HepG2 (cell line): Measurements from ENCODE around the gene LZTS2. TPM values are rescaled to one million over a fixed set of nuclear protein-coding genes. Genes with fewer than 3 reads are reported as not detected.

Experiments used
- ATAC-seq: fragments of 200-7000 bp; cut with Tn5 transposase; 3 replicates; pipeline ENCODE4 v1.9.1; 2020; ENCODE audit warnings: mild to moderate bottlenecking, moderate library complexity
- BruUV-seq: library from RNA; stranded (reverse); fragments of 400-500 nt; replicated peaks from 2 replicates; lab custom pipeline; 2021; lab: Mats Ljungman, UMichigan
- CTCF ChIA-PET: fragments of 300-600 bp; formaldehyde crosslinking; extraction: SDS; loops from one replicate; lab custom pipeline; 2021; ENCODE audit warnings: low total read pairs, inconsistent platforms, low intra/inter-chr PET ratio; lab: Yijun Ruan, JAX
- POLR2A ChIA-PET: fragments of 350-600 bp; sonication (Branson Sonifier 250); formaldehyde crosslinking; loops from one replicate; lab custom pipeline; 2020; ENCODE audit warnings: antibody characterized with exemption, inconsistent platforms; lab: Yijun Ruan, JAX
- DNase-seq: peaks from one replicate; pipeline ENCODE4 v3.0.0-alpha.2; 2015; ENCODE audit warnings: low spot score
- FAIRE-seq: peaks from 3 replicates; lab custom pipeline; 2011; peaks lifted over from hg19 to GRCh38; lab: Jason Lieb, UNC
- H2AFZ ChIP-seq: one replicate; pipeline ENCODE4 v1.6.1; 2011; ENCODE audit warnings: low read length, inconsistent platforms
- H3K27ac ChIP-seq: fragments of 300-600 bp; 3 replicates; pipeline ENCODE4 v1.8.0; 2011; ENCODE audit warnings: mixed run types, mild to moderate bottlenecking, mixed read lengths, low read length, inconsistent platforms; ENCODE audit not compliant: insufficient read depth; ENCODE audit errors: extremely low read length
- H3K27me3 ChIP-seq, 2 experiments: fragments of 200-600 bp in 1 of 2; 2 replicates in 1 of 2; 3 replicates in 1 of 2; pipeline versions ENCODE4 v1.6.0 to v1.8.0; 2011; ENCODE audit warnings: low read length in 2 of 2, mild to moderate bottlenecking in 2 of 2, moderate library complexity in 2 of 2, inconsistent platforms in 1 of 2; ENCODE audit not compliant: insufficient read depth in 2 of 2, control insufficient read depth in 1 of 2
- H3K36me3 ChIP-seq, 2 experiments: fragments of 200-600 bp in 1 of 2; replicated peaks in 1 of 2; 2 replicates in 1 of 2; 3 replicates in 1 of 2; pipeline versions ENCODE4 v1.5.1 to v1.8.0; 2011; ENCODE audit warnings: low read length in 2 of 2, inconsistent platforms in 1 of 2; ENCODE audit not compliant: insufficient read depth in 2 of 2, control insufficient read depth in 1 of 2
- H3K4me1 ChIP-seq: 2 replicates; pipeline ENCODE4 v1.5.1; 2012; ENCODE audit warnings: low read length, inconsistent platforms; ENCODE audit not compliant: insufficient read depth
- H3K4me2 ChIP-seq: 2 replicates; pipeline ENCODE4 v1.6.0; 2011; ENCODE audit warnings: low read depth, low read length, inconsistent platforms
- H3K4me3 ChIP-seq, 3 experiments: fragments of 200-600 bp in 1 of 3; sonication (generic), shearing (Covaris generic) in 1 of 3; replicated peaks in 1 of 3; 2 replicates each; pipeline ENCODE4 v1.5.1; 2011 to 2016; ENCODE audit warnings: low read length in 3 of 3, inconsistent platforms in 2 of 3, low read depth in 2 of 3, mild to moderate bottlenecking in 2 of 3, control low read depth in 1 of 3, mixed read lengths in 1 of 3; ENCODE audit not compliant: insufficient read depth in 1 of 3
- H3K79me2 ChIP-seq: one replicate; pipeline ENCODE4 v1.6.1; 2011; ENCODE audit warnings: low read length, inconsistent platforms; ENCODE audit not compliant: insufficient read depth
- H3K9ac ChIP-seq: 2 replicates; pipeline ENCODE4 v1.6.0; 2011; ENCODE audit warnings: mild to moderate bottlenecking, low read depth, low read length, inconsistent platforms; ENCODE audit not compliant: insufficient read depth
- H3K9me3 ChIP-seq: 2 replicates; pipeline ENCODE4 v1.5.1; 2012; ENCODE audit warnings: mild to moderate bottlenecking, low read length
- H4K20me1 ChIP-seq: 2 replicates; pipeline ENCODE4 v1.6.0; 2011; ENCODE audit warnings: inconsistent platforms, mild to moderate bottlenecking, low read length, moderate library complexity; ENCODE audit not compliant: insufficient read depth
- CENPBD1 ChIP-seq: sonication (generic); formaldehyde crosslinking; IDR thresholded peaks from 2 replicates; pipeline ENCODE4 v1.8.0; 2022; ENCODE audit warnings: missing genetic modification reagents, low read depth, mild to moderate bottlenecking, borderline replicate concordance
- CSRNP2 ChIP-seq: sonication (generic); formaldehyde crosslinking; conservative IDR thresholded peaks from 2 replicates; pipeline ENCODE4 v1.8.0; 2022; ENCODE audit warnings: low read depth, missing genetic modification reagents
- HCFC1 ChIP-seq: fragments of 150-350 bp; IDR thresholded peaks from 2 replicates; pipeline ENCODE4 v1.6.1; 2014; ENCODE audit warnings: low read depth, low read length
- JUND ChIP-seq: sonication (generic); formaldehyde crosslinking; IDR thresholded peaks from 2 replicates; pipeline ENCODE4 v1.8.0; 2022; ENCODE audit warnings: mild to moderate bottlenecking, missing genetic modification reagents
- KAT8 ChIP-seq: IDR thresholded peaks from 2 replicates; pipeline ENCODE4 v1.6.1; 2016; ENCODE audit warnings: missing genetic modification reagents, missing compliant biosample characterization
- MTA1 ChIP-seq: sonication (generic); formaldehyde crosslinking; IDR thresholded peaks from 2 replicates; pipeline ENCODE4 v1.4.0; 2020; ENCODE audit warnings: missing genetic modification reagents, mild to moderate bottlenecking, borderline replicate concordance
- MXD3 ChIP-seq: IDR thresholded peaks from 2 replicates; pipeline ENCODE4 v1.6.1; 2016; ENCODE audit warnings: mild to moderate bottlenecking, missing biosample characterization, missing genetic modification reagents
- SP2 ChIP-seq: sonication (generic); formaldehyde crosslinking; IDR thresholded peaks from 2 replicates; pipeline ENCODE4 v1.5.1; 2020; ENCODE audit warnings: mild to moderate bottlenecking, missing genetic modification reagents
- ZNF609 ChIP-seq: sonication (generic); formaldehyde crosslinking; IDR thresholded peaks from 2 replicates; pipeline ENCODE4 v1.4.0; 2020; ENCODE audit warnings: mild to moderate bottlenecking, missing genetic modification reagents, borderline replicate concordance
- WGBS: methylation state at CpG from one replicate; pipeline ENCODE4 v1.1.6; 2017; ENCODE audit warnings: low lambda C conversion rate; 5-methylcytosine and 5-hydroxymethylcytosine counted together
- in situ Hi-C: cut with HindIII; loops from 2 replicates; pipeline ENCODE4 v1.10.0; 2017; ENCODE audit warnings: low pct_unique_long_range_greater_than_20kb; ENCODE audit not compliant: extremely low pct_ligation_motif_present
- intact Hi-C: fragments of 100-400 bp; cut with micrococcal nuclease; formaldehyde crosslinking; loops from one replicate; pipeline ENCODE4 v1.10.0; 2022; ENCODE audit not compliant: unreplicated experiment
- polyA plus RNA-seq, 8 experiments: library from polyadenylated mRNA; depleted of rRNA in 3 of 8; stranded (reverse) in 7 of 8; unstranded in 1 of 8; fragments of >200 nt; fragmentation: Illumina TruSeq in 4 of 8; extraction: Trizol in 4 of 8; gene quantifications; 2 replicates each; pipeline versions ENCODE4 v1.2.1 to v1.2.3, GENCODE V29; 2011 to 2016; ENCODE audit warnings: low read depth in 4 of 8, missing spikeins in 1 of 8, mixed read lengths in 1 of 8; ENCODE audit not compliant: insufficient read depth in 1 of 8
- total RNA-seq, 5 experiments: library from RNA; depleted of rRNA; stranded (reverse); fragments of >200 nt; fragmentation: Illumina TruSeq; extraction: Trizol; gene quantifications; 2 replicates each; pipeline ENCODE4 v1.2.3, GENCODE V29; 2016; ENCODE audit warnings: low read depth in 1 of 5

The LZTS2 gene
- total and polyA plus RNA-seq, 2 of the 13 experiments (the other 11 are each of a cell fraction or from before 2014, with no cell fraction given), result 43.6 to 65.6 TPM

- in situ Hi-C loops, result no loop called here
- Histone ChIP-seq H3K79me2 (peaks cover 23% of the 10 kb centered on the region), H3K4me1 (peaks cover 21% of the 10 kb centered on the region), H3K36me3 (peaks cover 16 to 22% of the 10 kb centered on the region in 2 experiments), H3K27me3 (no peaks in the 10 kb centered on the region; a peak in 1 of 5 replicates), H3K9ac (no peak overlapping the region), H2AFZ (no peak overlapping the region), H3K4me2 (no peak overlapping the region), H3K4me3 (no peak overlapping the region), H4K20me1 (no peaks in the 10 kb centered on the region)
- ChIA-PET CTCF (interaction anchor here (8.5 kb wide), 1 partner anchor 17 kb away, joined by 240 read pairs; no protein-coding TSS in a partner anchor), POLR2A (interaction anchor here (0.5 to 23.0 kb wide), 3 partner anchors 14 to 622 kb away, joined by 3 to 277 read pairs (median 124); partner anchors contain the start of gene SEMA4G)
- DNase-seq (no peak), ATAC-seq (no peak)
- 89% methylated on average over 5 of the region's 6 CpGs for WGBS
- no TSS peak for BruUV-seq
- no peak for TF ChIP-seq MTA1
- TF ChIP-seq CENPBD1 (CRISPR knock-in tag), result no peak
- no peak for TF ChIP-seq KAT8
- no peak for TF ChIP-seq JUND (CRISPR knock-in tag)
- TF ChIP-seq, all 625 proteins: peak for 0
- no peak for FAIRE-seq
- no peaks in the 10 kb centered on the region for H3K9me3 ChIP-seq
- H3K27ac ChIP-seq, result no peak overlapping the region
- intact Hi-C loops, result no loop called here
These were observed 4.4 kb upstream of the LZTS2 start for GRCh38 chr10:100995181-100995580.

- WGBS, result 23% methylated on average over 7 of the region's 46 CpGs
- peaks cover 26% of the 10 kb centered on the region for H3K79me2 ChIP-seq
- H3K4me1 ChIP-seq, result peaks cover 27% of the 10 kb centered on the region
- POLR2A ChIA-PET, result interaction anchor here (0.6 to 23.0 kb wide), 12 partner anchors 10 to 115 kb away, joined by 3 to 277 read pairs (median 8); partner anchors contain the start of genes MRPL43, PDZD7, SEMA4G and SFXN3
- intact Hi-C loops (no loop called here), in situ Hi-C loops (no loop called here)
- no peak overlapping the region for H2AFZ ChIP-seq
- H3K36me3 ChIP-seq, result peaks cover 8 to 9% of the 10 kb centered on the region in 2 experiments
- peak; percentile 50 for ATAC-seq
- FAIRE-seq, result no peak
- DNase-seq, result no peak
- CTCF ChIA-PET, result interaction anchor here (0.6 to 8.5 kb wide), 3 partner anchors 16 to 56 kb away, joined by 3 to 240 read pairs (median 4); no protein-coding TSS in a partner anchor
- peak overlapping the region; percentile 98 for H3K4me2 ChIP-seq
- no peaks in the 10 kb centered on the region for H4K20me1 ChIP-seq
- H3K9me3 ChIP-seq, result no peaks in the 10 kb centered on the region
- no TSS peak for BruUV-seq
- H3K4me3 ChIP-seq, result peak overlapping the region; percentile 71 to 99 (median 91)
- no peaks in the 10 kb centered on the region; a peak in 1 of 5 replicates for H3K27me3 ChIP-seq
- peak overlapping the region; percentile 89 for H3K27ac ChIP-seq
- H3K9ac ChIP-seq, result peak overlapping the region; percentile 95
- TF ChIP-seq HCFC1 (no peak), SP2 (CRISPR knock-in tag) (no peak), CSRNP2 (CRISPR knock-in tag) (no peak), ZNF609 (CRISPR knock-in tag) (no peak), MXD3 (CRISPR knock-in tag) (no peak; the same call in 1 of the 2 replicates)
These were observed 2.8 kb upstream of the LZTS2 start for GRCh38 chr10:100996678-100997359.
